GM12865 (cell line): ENCODE data around the gene EPB41L5.
"Not testable (repeated sequence)": the region's sequence is repeated elsewhere in the genome, so short reads cannot be mapped to it uniquely, and the experiment has no call there.

ENCODE experiments used
- DNase-seq: peaks from one replicate; pipeline ENCODE4 v3.0.0; 2010; ENCODE audit warnings: low read depth
- H3K4me3 ChIP-seq: 2 replicates; pipeline ENCODE4 v1.5.1; 2011; ENCODE audit warnings: mild to moderate bottlenecking, low read depth, low read length, control low read depth
- CTCF ChIP-seq: IDR thresholded peaks from 2 replicates; pipeline ENCODE4 v1.5.1; 2011; ENCODE audit warnings: low read length, control low read depth, low read depth, inconsistent platforms; ENCODE audit not compliant: insufficient read depth; ENCODE audit errors: missing control alignments

Gene EPB41L5

GRCh38 chr2:120132190-120132589, 119.3 kb downstream of the EPB41L5 start:
- no peak for DNase-seq
- H3K4me3 ChIP-seq, result no peak overlapping the region
- TF ChIP-seq CTCF, result no peak

- no peak for DNase-seq
- no peak overlapping the region for H3K4me3 ChIP-seq
- TF ChIP-seq CTCF, result no peak
These were observed 119.8 kb downstream of the EPB41L5 start for GRCh38 chr2:120132691-120133090.

- TF ChIP-seq CTCF, result no peak
- DNase-seq, result no peak
- no peak overlapping the region for H3K4me3 ChIP-seq
These were observed 120.8 kb downstream of the EPB41L5 start for GRCh38 chr2:120133572-120134244.

GRCh38 chr2:120134263-120134662, 121.4 kb downstream of the EPB41L5 start:
- TF ChIP-seq CTCF, result no peak
- no peak for DNase-seq
- H3K4me3 ChIP-seq, result no peak overlapping the region

GRCh38 chr2:120135013-120135412, 122.1 kb downstream of the EPB41L5 start:
- H3K4me3 ChIP-seq, DNase-seq: not testable (repeated sequence)

- no peak overlapping the region for H3K4me3 ChIP-seq
These were observed 128.0 kb downstream of the EPB41L5 start for GRCh38 chr2:120140866-120141265.

More at GRCh38 chr2:120140866-120141265, 128.0 kb downstream of the EPB41L5 start:
- no peak for TF ChIP-seq CTCF
- no peak for DNase-seq
